ENCODE data around the gene CHRNA3. TPM values are rescaled to one million over a fixed set of nuclear protein-coding genes. Genes with fewer than 3 reads are reported as not detected.
"Not testable (repeated sequence)": the region's sequence is repeated elsewhere in the genome, so short reads cannot be mapped to it uniquely, and the experiment has no call there.

CHRNA3 gene
- total RNA-seq, 2 experiments from 2014 or later, result not detected

GRCh38 chr15:78609551-78609950 lies 11.2 kb downstream of the CHRNA3 start:
- DNase-seq; H3K36me3 Mint-ChIP-seq (ENCODE audit: low read depth); CTCF ChIA-PET; H3K4me3 Mint-ChIP-seq; intact Hi-C loops (cut with micrococcal nuclease); H3K4me1 Mint-ChIP-seq (ENCODE audit: low read depth); H3K9me3 Mint-ChIP-seq; H3K27ac Mint-ChIP-seq; H3K27me3 Mint-ChIP-seq (ENCODE audit: low read depth): not testable (repeated sequence)

GRCh38 chr15:78605680-78606079 lies 15.1 kb downstream of the CHRNA3 start:
- Mint-ChIP-seq H3K4me3 (no peak overlapping the region), H3K4me1 (ENCODE audit: low read depth) (no peaks in the 10 kb centered on the region), H3K27ac (no peak overlapping the region), H3K27me3 (ENCODE audit: low read depth) (peaks cover 6% of the 10 kb centered on the region), H3K36me3 (ENCODE audit: low read depth) (no peaks in the 10 kb centered on the region), H3K9me3 (no peaks in the 10 kb centered on the region)
- no peak for DNase-seq
- CTCF ChIA-PET, result no interaction called here
- intact Hi-C loops (cut with micrococcal nuclease), result no loop called here

GRCh38 chr15:78605201-78605600 lies 15.6 kb downstream of the CHRNA3 start:
- Mint-ChIP-seq H3K27me3 (ENCODE audit: low read depth) (peaks cover 6% of the 10 kb centered on the region), H3K27ac (no peak overlapping the region), H3K36me3 (ENCODE audit: low read depth) (no peaks in the 10 kb centered on the region), H3K4me1 (ENCODE audit: low read depth) (no peaks in the 10 kb centered on the region), H3K4me3 (no peak overlapping the region), H3K9me3 (no peaks in the 10 kb centered on the region)
- DNase-seq, result no peak
- intact Hi-C loops (cut with micrococcal nuclease), result no loop called here
- CTCF ChIA-PET, result no interaction called here

- CTCF ChIA-PET, result no interaction called here
- no peaks in the 10 kb centered on the region for H3K4me1 Mint-ChIP-seq (ENCODE audit: low read depth)
- H3K4me3 Mint-ChIP-seq, result no peak overlapping the region
- H3K27me3 Mint-ChIP-seq (ENCODE audit: low read depth), result peaks cover 6% of the 10 kb centered on the region
- no peak overlapping the region for H3K27ac Mint-ChIP-seq
- intact Hi-C loops (cut with micrococcal nuclease), result no loop called here
- H3K36me3 Mint-ChIP-seq (ENCODE audit: low read depth), result no peaks in the 10 kb centered on the region
- no peaks in the 10 kb centered on the region for H3K9me3 Mint-ChIP-seq
- DNase-seq, result no peak
Observed at GRCh38 chr15:78604420-78604819, 16.4 kb downstream of the CHRNA3 start.

- Mint-ChIP-seq H3K27me3 (ENCODE audit: low read depth) (peaks cover 6% of the 10 kb centered on the region), H3K27ac (no peak overlapping the region), H3K4me3 (no peak overlapping the region), H3K36me3 (ENCODE audit: low read depth) (no peaks in the 10 kb centered on the region), H3K9me3 (no peaks in the 10 kb centered on the region), H3K4me1 (ENCODE audit: low read depth) (no peaks in the 10 kb centered on the region)
- no peak for DNase-seq
- intact Hi-C loops (cut with micrococcal nuclease), result no loop called here
- CTCF ChIA-PET, result no interaction called here
Observed at GRCh38 chr15:78603467-78603866, 17.3 kb downstream of the CHRNA3 start.

- intact Hi-C loops (cut with micrococcal nuclease), result no loop called here
- Mint-ChIP-seq H3K27ac (no peak overlapping the region), H3K4me1 (ENCODE audit: low read depth) (peaks cover 2% of the 10 kb centered on the region)
Observed at GRCh38 chr15:78599189-78599588, 21.6 kb downstream of the CHRNA3 start.

GRCh38 chr15:78598348-78598747 lies 22.4 kb downstream of the CHRNA3 start:
- H3K4me3 Mint-ChIP-seq, result no peak overlapping the region
- DNase-seq, result no peak
- no peaks in the 10 kb centered on the region for H3K36me3 Mint-ChIP-seq (ENCODE audit: low read depth)
- H3K27me3 Mint-ChIP-seq (ENCODE audit: low read depth), result no peaks in the 10 kb centered on the region
- CTCF ChIA-PET, result no interaction called here
- no peaks in the 10 kb centered on the region for H3K9me3 Mint-ChIP-seq
- no peak overlapping the region for H3K27ac Mint-ChIP-seq
- peaks cover 2% of the 10 kb centered on the region for H3K4me1 Mint-ChIP-seq (ENCODE audit: low read depth)
- intact Hi-C loops (cut with micrococcal nuclease), result no loop called here

More at GRCh38 chr15:78599189-78599588, 21.6 kb downstream of the CHRNA3 start:
- CTCF ChIA-PET, result no interaction called here
- Mint-ChIP-seq H3K36me3 (ENCODE audit: low read depth) (no peaks in the 10 kb centered on the region), H3K4me3 (no peak overlapping the region), H3K27me3 (ENCODE audit: low read depth) (peaks cover 3% of the 10 kb centered on the region), H3K9me3 (no peaks in the 10 kb centered on the region)
- no peak for DNase-seq

GRCh38 chr15:78597583-78597982 lies 23.2 kb downstream of the CHRNA3 start:
- Mint-ChIP-seq H3K4me1 (ENCODE audit: low read depth) (peaks cover 2% of the 10 kb centered on the region), H3K36me3 (ENCODE audit: low read depth) (no peaks in the 10 kb centered on the region), H3K27ac (no peak overlapping the region), H3K9me3 (no peaks in the 10 kb centered on the region), H3K4me3 (no peak overlapping the region), H3K27me3 (ENCODE audit: low read depth) (no peaks in the 10 kb centered on the region)
- DNase-seq, result no peak
- intact Hi-C loops (cut with micrococcal nuclease), result no loop called here
- CTCF ChIA-PET, result no interaction called here

- Mint-ChIP-seq H3K36me3 (ENCODE audit: low read depth) (no peaks in the 10 kb centered on the region), H3K4me1 (ENCODE audit: low read depth) (no peaks in the 10 kb centered on the region), H3K9me3 (no peaks in the 10 kb centered on the region), H3K27me3 (ENCODE audit: low read depth) (peaks cover 5% of the 10 kb centered on the region), H3K27ac (no peak overlapping the region), H3K4me3 (no peak overlapping the region)
- intact Hi-C loops (cut with micrococcal nuclease), result no loop called here
- no peak for DNase-seq
- CTCF ChIA-PET, result interaction anchor here (0.7 kb wide), 1 partner anchor 25 kb away, joined by 3 read pairs; no protein-coding TSS in a partner anchor
Observed at GRCh38 chr15:78574944-78575343, 45.9 kb downstream of the CHRNA3 start.

- H3K27me3 Mint-ChIP-seq (ENCODE audit: low read depth), result peaks cover 5% of the 10 kb centered on the region
- no peak overlapping the region for H3K4me3 Mint-ChIP-seq
- H3K9me3 Mint-ChIP-seq, result no peaks in the 10 kb centered on the region
- DNase-seq, result no peak
- no peaks in the 10 kb centered on the region for H3K36me3 Mint-ChIP-seq (ENCODE audit: low read depth)
- peaks cover 2% of the 10 kb centered on the region for H3K4me1 Mint-ChIP-seq (ENCODE audit: low read depth)
- CTCF ChIA-PET, result no interaction called here
- intact Hi-C loops (cut with micrococcal nuclease), result no loop called here
- no peak overlapping the region for H3K27ac Mint-ChIP-seq
Observed at GRCh38 chr15:78573416-78573815, 47.4 kb downstream of the CHRNA3 start.

- CTCF ChIA-PET, result no interaction called here
- no peak for DNase-seq
- Mint-ChIP-seq H3K4me1 (ENCODE audit: low read depth) (peaks cover 10% of the 10 kb centered on the region), H3K27me3 (ENCODE audit: low read depth) (peaks cover 16% of the 10 kb centered on the region), H3K36me3 (ENCODE audit: low read depth) (no peaks in the 10 kb centered on the region), H3K27ac (no peak overlapping the region), H3K4me3 (no peak overlapping the region), H3K9me3 (no peaks in the 10 kb centered on the region)
- intact Hi-C loops (cut with micrococcal nuclease), result no loop called here
Observed at GRCh38 chr15:78571382-78571781, 49.4 kb downstream of the CHRNA3 start.

GRCh38 chr15:78570710-78571109 lies 50.1 kb downstream of the CHRNA3 start:
- no peak for DNase-seq
- CTCF ChIA-PET, result no interaction called here
- intact Hi-C loops (cut with micrococcal nuclease), result no loop called here

GRCh38 chr15:78567531-78567930 lies 53.3 kb downstream of the CHRNA3 start:
- peaks cover 24% of the 10 kb centered on the region for H3K4me1 Mint-ChIP-seq (ENCODE audit: low read depth)

More at GRCh38 chr15:78570710-78571109, 50.1 kb downstream of the CHRNA3 start:
- Mint-ChIP-seq H3K4me3 (no peak overlapping the region), H3K36me3 (ENCODE audit: low read depth) (no peaks in the 10 kb centered on the region), H3K27me3 (ENCODE audit: low read depth) (peaks cover 22% of the 10 kb centered on the region), H3K27ac (no peak overlapping the region), H3K9me3 (no peaks in the 10 kb centered on the region), H3K4me1 (ENCODE audit: low read depth) (peaks cover 15% of the 10 kb centered on the region)

More at GRCh38 chr15:78567531-78567930, 53.3 kb downstream of the CHRNA3 start:
- no peak for DNase-seq
- Mint-ChIP-seq H3K36me3 (ENCODE audit: low read depth) (no peaks in the 10 kb centered on the region), H3K27me3 (ENCODE audit: low read depth) (peaks cover 38% of the 10 kb centered on the region), H3K9me3 (no peaks in the 10 kb centered on the region), H3K4me3 (no peak overlapping the region), H3K27ac (no peak overlapping the region)
- intact Hi-C loops (cut with micrococcal nuclease), result loop anchor here (2.0 kb wide), 1 partner anchor 27 kb away; the partner anchor contains the start of gene PSMA4
- CTCF ChIA-PET, result no interaction called here

All from activated naive CD4-positive, alpha-beta T cell treated with anti-CD3 and anti-CD28 coated beads for 36 hours (primary cell).